Activated CD4-positive, alpha-beta T cell treated with anti-CD3 and anti-CD28 coated beads, Interleukin-2, amount 50 U/mL, for 1 hour (primary cell): Measurements from ENCODE around the gene CDCA8.
"Not testable (repeated sequence)": the region's sequence is repeated elsewhere in the genome, so short reads cannot be mapped to it uniquely, and the experiment has no call there.

Source experiments
- DNase-seq: peaks from one replicate; pipeline ENCODE4 v3.0.0-alpha.2; 2020

CDCA8 gene

GRCh38 chr1:37676281-37677142, 15.8 kb upstream of the CDCA8 start:
- no peak for DNase-seq

GRCh38 chr1:37677143-37677439, 15.2 kb upstream of the CDCA8 start:
- DNase-seq: no peak

GRCh38 chr1:37677808-37678207, 14.5 kb upstream of the CDCA8 start:
- no peak for DNase-seq

- DNase-seq: no peak
Measured at GRCh38 chr1:37680933-37681332, 11.4 kb upstream of the CDCA8 start.

GRCh38 chr1:37682334-37682987, 9.9 kb upstream of the CDCA8 start:
- DNase-seq: peak; percentile 81

- DNase-seq: not testable (repeated sequence)
Measured at GRCh38 chr1:37684182-37684581, 8.1 kb upstream of the CDCA8 start.

GRCh38 chr1:37685722-37686121, 6.6 kb upstream of the CDCA8 start:
- DNase-seq: no peak

- not testable (repeated sequence) for DNase-seq
Measured at GRCh38 chr1:37687764-37688163, 4.6 kb upstream of the CDCA8 start.

- no peak for DNase-seq
Measured at GRCh38 chr1:37688926-37689325, 3.4 kb upstream of the CDCA8 start.

GRCh38 chr1:37691497-37692077, 729 bp upstream of the CDCA8 start:
- peak; percentile 14 for DNase-seq

- no peak for DNase-seq
Measured at GRCh38 chr1:37692834-37693175, 489 bp downstream of the CDCA8 start.

- DNase-seq: no peak
Measured at GRCh38 chr1:37697090-37697489, 4.8 kb downstream of the CDCA8 start.

GRCh38 chr1:37697737-37698136, 5.4 kb downstream of the CDCA8 start:
- no peak for DNase-seq

- DNase-seq: no peak
Measured at GRCh38 chr1:37699147-37699546, 6.8 kb downstream of the CDCA8 start.

GRCh38 chr1:37701051-37701450, 8.7 kb downstream of the CDCA8 start:
- DNase-seq: no peak

GRCh38 chr1:37703061-37703460, 10.7 kb downstream of the CDCA8 start:
- no peak for DNase-seq

- no peak for DNase-seq
Measured at GRCh38 chr1:37704966-37705365, 12.7 kb downstream of the CDCA8 start.

- DNase-seq: no peak
Measured at GRCh38 chr1:37705399-37705798, 13.1 kb downstream of the CDCA8 start.

GRCh38 chr1:37708471-37708870, 16.2 kb downstream of the CDCA8 start:
- no peak for DNase-seq

GRCh38 chr1:37714226-37714625, 21.9 kb downstream of the CDCA8 start:
- DNase-seq: no peak

GRCh38 chr1:37714689-37715088, 22.4 kb downstream of the CDCA8 start:
- DNase-seq: no peak

GRCh38 chr1:37716321-37716720, 24.0 kb downstream of the CDCA8 start:
- DNase-seq: no peak

- no peak for DNase-seq
Measured at GRCh38 chr1:37717631-37718030, 25.3 kb downstream of the CDCA8 start.

- DNase-seq: no peak
Measured at GRCh38 chr1:37718181-37718900, 26.0 kb downstream of the CDCA8 start.
